ENCODE results near the gene ZDHHC3.

ZDHHC3 gene

GRCh38 chr3:45000823-45001222 lies 24.8 kb upstream of the ZDHHC3 start:
- TF ChIP-seq POLR2AphosphoS5 (IDR thresholded peaks at IDR 0.05; ENCODE audit: low read depth, low read length) (no peak), SIN3A (IDR thresholded peaks at IDR 0.05; ENCODE audit: borderline replicate concordance, insufficient read depth, low read length) (no peak), REST (IDR thresholded peaks at IDR 0.05; ENCODE audit: insufficient read depth in 1 of 2, low read depth in 2 of 2, low read length in 2 of 2) (no peak), TAF1 (IDR thresholded peaks at IDR 0.05; ENCODE audit: borderline replicate concordance, insufficient read depth, low read length) (no peak), FOXP2 (optimal IDR thresholded peaks at IDR 0.05; ENCODE audit: borderline replicate concordance, extremely low read depth, extremely low read length, insufficient read depth) (no peak)

GRCh38 chr3:44999782-45000181 lies 23.8 kb upstream of the ZDHHC3 start:
- TF ChIP-seq TAF1 (IDR thresholded peaks at IDR 0.05; ENCODE audit: borderline replicate concordance, insufficient read depth, low read length): no peak
- no peak for TF ChIP-seq FOXP2 (optimal IDR thresholded peaks at IDR 0.05; ENCODE audit: borderline replicate concordance, extremely low read depth, extremely low read length, insufficient read depth)
- TF ChIP-seq SIN3A (IDR thresholded peaks at IDR 0.05; ENCODE audit: borderline replicate concordance, insufficient read depth, low read length): no peak
- TF ChIP-seq REST (IDR thresholded peaks at IDR 0.05; ENCODE audit: insufficient read depth in 1 of 2, low read depth in 2 of 2, low read length in 2 of 2): no peak
- no peak for TF ChIP-seq POLR2AphosphoS5 (IDR thresholded peaks at IDR 0.05; ENCODE audit: low read depth, low read length)

- no peak for TF ChIP-seq REST (IDR thresholded peaks at IDR 0.05; ENCODE audit: insufficient read depth in 1 of 2, low read depth in 2 of 2, low read length in 2 of 2)
- no peak for TF ChIP-seq POLR2AphosphoS5 (IDR thresholded peaks at IDR 0.05; ENCODE audit: low read depth, low read length)
- no peak for TF ChIP-seq TAF1 (IDR thresholded peaks at IDR 0.05; ENCODE audit: borderline replicate concordance, insufficient read depth, low read length)
These were observed 20.6 kb upstream of the ZDHHC3 start for GRCh38 chr3:44996556-44996969.

- TF ChIP-seq FOXP2 (optimal IDR thresholded peaks at IDR 0.05; ENCODE audit: borderline replicate concordance, extremely low read depth, extremely low read length, insufficient read depth) (no peak), REST (IDR thresholded peaks at IDR 0.05; ENCODE audit: insufficient read depth in 1 of 2, low read depth in 2 of 2, low read length in 2 of 2) (no peak), POLR2AphosphoS5 (IDR thresholded peaks at IDR 0.05; ENCODE audit: low read depth, low read length) (no peak), TAF1 (IDR thresholded peaks at IDR 0.05; ENCODE audit: borderline replicate concordance, insufficient read depth, low read length) (no peak), SIN3A (IDR thresholded peaks at IDR 0.05; ENCODE audit: borderline replicate concordance, insufficient read depth, low read length) (0 out of 2 replicates have a peak, but pooled peaks have one; percentile 8)
These were observed 19.3 kb upstream of the ZDHHC3 start for GRCh38 chr3:44995142-44995770.
